Ishikawa (cell line): Measurements from ENCODE around the gene DNLZ.

Experiments used
- CEBPB ChIP-seq: IDR thresholded peaks from 2 replicates; pipeline ENCODE4 v1.6.1; 2012
- CREB1 ChIP-seq: IDR thresholded peaks from 2 replicates; pipeline ENCODE4 v1.6.1; 2012; ENCODE audit warnings: low read depth
- EGR1 ChIP-seq: IDR thresholded peaks from 2 replicates; pipeline ENCODE4 v1.6.1; 2012
- EP300 ChIP-seq: IDR thresholded peaks from 2 replicates; pipeline ENCODE4 v1.6.1; 2012; ENCODE audit warnings: borderline replicate concordance
- FOXM1 ChIP-seq: IDR thresholded peaks from 2 replicates; pipeline ENCODE4 v1.6.1; 2012; ENCODE audit warnings: low read depth, borderline replicate concordance
- MAX ChIP-seq: IDR thresholded peaks from 2 replicates; pipeline ENCODE4 v1.6.1; 2012
- NFIC ChIP-seq: IDR thresholded peaks from 2 replicates; pipeline ENCODE4 v1.6.1; 2012
- RAD21 ChIP-seq: IDR thresholded peaks from 2 replicates; pipeline ENCODE4 v1.6.1; 2012; ENCODE audit warnings: low read depth
- REST ChIP-seq: IDR thresholded peaks from 2 replicates; pipeline ENCODE4 v1.6.1; 2012; ENCODE audit warnings: low read depth, mild to moderate bottlenecking
- TAF1 ChIP-seq: IDR thresholded peaks from 2 replicates; pipeline ENCODE4 v1.6.1; 2012; ENCODE audit warnings: low read depth, mild to moderate bottlenecking
- TCF12 ChIP-seq: IDR thresholded peaks from 2 replicates; pipeline ENCODE4 v1.6.1; 2012; ENCODE audit warnings: low read depth
- TEAD4 ChIP-seq: IDR thresholded peaks from 2 replicates; pipeline ENCODE4 v1.6.1; 2012
- USF1 ChIP-seq: IDR thresholded peaks from 2 replicates; pipeline ENCODE4 v1.6.1; 2012
- YY1 ChIP-seq: IDR thresholded peaks from 2 replicates; pipeline ENCODE4 v1.6.1; 2012; ENCODE audit warnings: low read depth
- ZBTB7A ChIP-seq: IDR thresholded peaks from 2 replicates; pipeline ENCODE4 v1.6.1; 2012; ENCODE audit warnings: low read depth

Gene DNLZ

GRCh38 chr9:136349546-136349945, 14.0 kb downstream of the DNLZ start:
- TF ChIP-seq REST (peak; percentile 38; the same call in 1 of the 2 replicates), RAD21 (no peak)

- TF ChIP-seq CREB1 (no peak), FOXM1 (no peak), TAF1 (no peak), EP300 (no peak), MAX (no peak)
Observed at GRCh38 chr9:136348691-136349090, 14.9 kb downstream of the DNLZ start.

- TF ChIP-seq ZBTB7A (no peak), RAD21 (no peak), CREB1 (no peak), MAX (no peak), CEBPB (no peak), TCF12 (no peak), EGR1 (no peak), NFIC (no peak), EP300 (no peak), REST (no peak), TAF1 (no peak), USF1 (no peak), FOXM1 (no peak), YY1 (no peak), TEAD4 (no peak)
Observed at GRCh38 chr9:136347472-136348256, 15.9 kb downstream of the DNLZ start.

- no peak for TF ChIP-seq TCF12
- no peak for TF ChIP-seq TEAD4
- TF ChIP-seq FOXM1: no peak
- TF ChIP-seq YY1: no peak
Observed at GRCh38 chr9:136346927-136347465, 16.5 kb downstream of the DNLZ start.

GRCh38 chr9:136346157-136346481, 17.4 kb downstream of the DNLZ start:
- TF ChIP-seq ZBTB7A (no peak; the same call in 1 of the 2 replicates), TCF12 (no peak), CEBPB (no peak), USF1 (no peak), NFIC (no peak), REST (no peak), FOXM1 (no peak), YY1 (no peak), EGR1 (no peak), CREB1 (no peak), TAF1 (no peak), RAD21 (no peak)
